OCI-LY7 (cell line): Measurements from ENCODE around the gene CREB3L1. TPM values are rescaled to one million over a fixed set of nuclear protein-coding genes. Genes with fewer than 3 reads are reported as not detected.

Source experiments
- BruUV-seq: library from RNA; stranded (reverse); fragments of 400-500 nt; replicated peaks from 2 replicates; lab custom pipeline; 2021; lab: Mats Ljungman, UMichigan
- CTCF ChIA-PET: fragments of 300-600 bp; sonication (Branson Sonifier 250); formaldehyde crosslinking; loops from one replicate; lab custom pipeline; 2022; ENCODE audit warnings: antibody characterized with exemption; ENCODE audit not compliant: unreplicated experiment; lab: Charles Lee
- POLR2A ChIA-PET: fragments of 300-600 bp; sonication (Branson Sonifier 250); formaldehyde crosslinking; loops from one replicate; lab custom pipeline; 2022; ENCODE audit warnings: antibody characterized with exemption; lab: Charles Lee
- DNase-seq: peaks from one replicate; pipeline ENCODE4 v3.0.0-alpha.2; 2015; ENCODE audit warnings: low spot score
- H2AFZ ChIP-seq: fragments of 200-600 bp; sonication (generic), shearing (Covaris generic); 2 replicates; pipeline ENCODE4 v1.6.1; 2014; ENCODE audit warnings: mild to moderate bottlenecking, antibody characterized with exemption, low read length, moderate library complexity
- H3K27ac ChIP-seq: fragments of 200-600 bp; sonication (generic); 2 replicates; pipeline ENCODE4 v1.5.1; 2014; ENCODE audit warnings: mixed run types, low read depth, mild to moderate bottlenecking, moderate library complexity, low read length, inconsistent platforms; ENCODE audit not compliant: poor library complexity, severe bottlenecking
- H3K36me3 ChIP-seq: fragments of 200-600 bp; sonication (generic); 2 replicates; pipeline ENCODE4 v1.6.1; 2014; ENCODE audit warnings: mild to moderate bottlenecking, antibody characterized with exemption, low read length, moderate library complexity, mixed read lengths; ENCODE audit not compliant: insufficient read depth
- H3K4me1 ChIP-seq: fragments of 200-600 bp; sonication (generic); 2 replicates; pipeline ENCODE4 v1.5.1; 2014; ENCODE audit warnings: mild to moderate bottlenecking, low read length; ENCODE audit not compliant: insufficient read depth, poor library complexity, severe bottlenecking
- H3K4me2 ChIP-seq: fragments of 200-600 bp; sonication (generic); 2 replicates; pipeline ENCODE4 v1.6.1; 2014; ENCODE audit warnings: mild to moderate bottlenecking, low read length
- H3K4me3 ChIP-seq: fragments of 200-600 bp; sonication (generic); 2 replicates; pipeline ENCODE4 v1.5.1; 2014; ENCODE audit warnings: mild to moderate bottlenecking, low read depth, low read length; ENCODE audit not compliant: poor library complexity, severe bottlenecking
- H3K79me2 ChIP-seq: fragments of 200-600 bp; sonication (generic); 2 replicates; pipeline ENCODE4 v1.6.1; 2016; ENCODE audit warnings: low read depth, mild to moderate bottlenecking, low read length, moderate library complexity, mixed read lengths; ENCODE audit not compliant: insufficient read depth
- H3K9me2 ChIP-seq: fragments of 200-600 bp; sonication (generic); 2 replicates; pipeline ENCODE4 v1.6.1; 2016; ENCODE audit warnings: mild to moderate bottlenecking, low read length, mixed read lengths; ENCODE audit not compliant: insufficient read depth
- H3K9me3 ChIP-seq: fragments of 200-600 bp; sonication (generic); 2 replicates; pipeline ENCODE4 v1.6.1; 2014; ENCODE audit warnings: mild to moderate bottlenecking, mixed run types, low read length, mixed read lengths
- H4K20me1 ChIP-seq: fragments of 200-600 bp; sonication (generic); 2 replicates; pipeline ENCODE4 v1.6.1; 2014; ENCODE audit warnings: mild to moderate bottlenecking, antibody characterized with exemption, low read length, moderate library complexity, mixed read lengths; ENCODE audit not compliant: insufficient read depth
- EZH2phosphoT487 ChIP-seq: fragments of 200-600 bp; sonication (generic); IDR thresholded peaks from 2 replicates; pipeline ENCODE4 v1.6.1; 2018; ENCODE audit warnings: low read depth, borderline replicate concordance, mild to moderate bottlenecking, mixed run types, antibody characterized with exemption, low read length, moderate library complexity, mixed read lengths
- intact Hi-C: fragments of 100-400 bp; cut with micrococcal nuclease; formaldehyde crosslinking; loops from one replicate; pipeline ENCODE4 v1.10.0; 2022; ENCODE audit not compliant: unreplicated experiment
- total RNA-seq, 2 experiments: library from RNA; depleted of rRNA in 1 of 2; stranded (reverse); fragments of >200 nt in 1 of 2; shearing (Covaris generic) in 1 of 2; gene quantifications; 2 replicates each; pipeline ENCODE4 v1.2.3, GENCODE V29; 2014 to 2022
- TF ChIP-seq, protein P1 (sequence below): fragments of 200-600 bp; sonication (generic); conservative IDR thresholded peaks from 2 replicates; pipeline ENCODE4 v1.5.1; 2014; ENCODE audit warnings: mild to moderate bottlenecking, antibody characterized with exemption, low read length, moderate library complexity, mixed read lengths

Gene CREB3L1
- total RNA-seq, 2 experiments from 2014 or later = 0.17 TPM; not detected in 1

GRCh38 chr11:46294365-46295309 is 17.2 kb downstream of the CREB3L1 start:
- no TSS peak for BruUV-seq
- Histone ChIP-seq H3K9me2 (no peaks in the 10 kb centered on the region), H3K79me2 (no peaks in the 10 kb centered on the region), H3K4me2 (peak overlapping the region; percentile 56; the same call in 1 of the 2 replicates), H2AFZ (no peak overlapping the region), H3K36me3 (no peaks in the 10 kb centered on the region), H3K27ac (no peak overlapping the region), H3K4me1 (peaks cover 5% of the 10 kb centered on the region), H4K20me1 (no peaks in the 10 kb centered on the region), H3K4me3 (no peak overlapping the region), H3K9me3 (no peaks in the 10 kb centered on the region)
- TF ChIP-seq, protein P1, sequence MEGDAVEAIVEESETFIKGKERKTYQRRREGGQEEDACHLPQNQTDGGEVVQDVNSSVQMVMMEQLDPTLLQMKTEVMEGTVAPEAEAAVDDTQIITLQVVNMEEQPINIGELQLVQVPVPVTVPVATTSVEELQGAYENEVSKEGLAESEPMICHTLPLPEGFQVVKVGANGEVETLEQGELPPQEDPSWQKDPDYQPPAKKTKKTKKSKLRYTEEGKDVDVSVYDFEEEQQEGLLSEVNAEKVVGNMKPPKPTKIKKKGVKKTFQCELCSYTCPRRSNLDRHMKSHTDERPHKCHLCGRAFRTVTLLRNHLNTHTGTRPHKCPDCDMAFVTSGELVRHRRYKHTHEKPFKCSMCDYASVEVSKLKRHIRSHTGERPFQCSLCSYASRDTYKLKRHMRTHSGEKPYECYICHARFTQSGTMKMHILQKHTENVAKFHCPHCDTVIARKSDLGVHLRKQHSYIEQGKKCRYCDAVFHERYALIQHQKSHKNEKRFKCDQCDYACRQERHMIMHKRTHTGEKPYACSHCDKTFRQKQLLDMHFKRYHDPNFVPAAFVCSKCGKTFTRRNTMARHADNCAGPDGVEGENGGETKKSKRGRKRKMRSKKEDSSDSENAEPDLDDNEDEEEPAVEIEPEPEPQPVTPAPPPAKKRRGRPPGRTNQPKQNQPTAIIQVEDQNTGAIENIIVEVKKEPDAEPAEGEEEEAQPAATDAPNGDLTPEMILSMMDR = no peak
- ChIA-PET CTCF (no interaction called here), POLR2A (no interaction called here)
- intact Hi-C loops = no loop called here
- DNase-seq = no peak

DNA sequence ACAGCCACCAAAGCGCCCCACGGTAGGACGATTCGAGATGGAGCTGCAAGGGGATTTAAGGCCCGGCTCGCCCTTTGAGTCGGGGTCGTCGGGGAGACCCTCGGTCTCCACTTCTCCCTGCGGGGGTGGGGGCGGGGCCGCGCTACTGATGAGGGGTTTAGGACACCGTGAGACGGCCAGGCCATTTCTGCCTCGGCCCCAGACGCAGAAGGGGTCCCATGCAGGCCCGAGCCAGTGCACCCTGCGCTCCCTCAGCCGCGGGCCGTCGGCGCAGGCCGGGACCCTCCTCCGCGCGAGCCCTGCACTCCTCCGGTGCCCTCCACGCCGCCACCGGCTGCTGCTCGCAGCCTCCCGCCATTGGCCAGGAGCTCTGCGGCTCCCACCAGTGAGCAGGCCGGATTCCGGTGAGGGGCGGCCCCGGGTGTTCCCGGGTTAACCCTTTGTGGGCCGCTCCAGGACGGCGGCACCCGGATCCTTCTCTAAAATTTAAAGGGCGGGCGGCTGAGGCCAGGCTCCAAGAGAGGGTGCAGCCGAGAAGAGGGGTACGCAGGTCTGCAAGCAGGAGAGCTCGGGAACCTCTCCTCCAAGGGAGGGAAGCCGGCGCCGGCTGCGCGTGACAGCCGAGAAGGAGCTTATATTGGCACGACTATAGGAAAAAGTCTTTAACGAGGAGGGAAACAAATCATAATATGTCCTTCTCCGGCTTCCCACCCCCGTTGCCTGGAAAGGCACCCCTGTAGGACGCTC is 18.0 kb downstream of the CREB3L1 start:
- no peaks in the 10 kb centered on the region for H3K79me2 ChIP-seq
- peak; percentile 36 for DNase-seq
- intact Hi-C loops = no loop called here
- H3K4me2 ChIP-seq = peak overlapping the region; percentile 56; the same call in 1 of the 2 replicates
- peak overlapping the region; percentile 46 for H3K4me3 ChIP-seq
- H3K4me1 ChIP-seq = peaks cover 5% of the 10 kb centered on the region
- no peaks in the 10 kb centered on the region for H3K9me2 ChIP-seq
- POLR2A ChIA-PET = interaction anchor here (0.6 kb wide), 1 partner anchor 853 kb away, joined by 4 read pairs; no protein-coding TSS in a partner anchor
- H3K27ac ChIP-seq = no peak overlapping the region
- TF ChIP-seq, protein P1 = no peak
- TF ChIP-seq EZH2phosphoT487 = no peak
- no peaks in the 10 kb centered on the region for H4K20me1 ChIP-seq
- CTCF ChIA-PET = no interaction called here
- H3K9me3 ChIP-seq = no peaks in the 10 kb centered on the region
- no TSS peak for BruUV-seq
- H2AFZ ChIP-seq = no peak overlapping the region
- no peaks in the 10 kb centered on the region for H3K36me3 ChIP-seq
